H1 (cell line): Measurements from ENCODE around the gene AK5. TPM values are rescaled to one million over a fixed set of nuclear protein-coding genes. Genes with fewer than 3 reads are reported as not detected.

Experiments used
- ASH2L ChIP-seq: fragments of 200-600, 300-600 bp; sonication (generic); IDR thresholded peaks from one replicate; pipeline ENCODE4 v1.7.1; 2017; ENCODE audit warnings: low read length
- CBX5 ChIP-seq: fragments of 300-800, 300-1000 bp; sonication (generic); IDR thresholded peaks from 2 replicates; pipeline ENCODE4 v1.7.1; 2016; ENCODE audit warnings: antibody characterized with exemption, low read length, low read depth
- CHD2 ChIP-seq: IDR thresholded peaks from 2 replicates; pipeline ENCODE4 v1.6.1; 2012; ENCODE audit warnings: low read length, improper control_type of control experiment
- CHD7 ChIP-seq: fragments of 300-600 bp; sonication (generic); IDR thresholded peaks from 2 replicates; pipeline ENCODE4 v1.7.1; 2012; ENCODE audit warnings: low read length, moderate library complexity, mild to moderate bottlenecking, inconsistent platforms; ENCODE audit not compliant: insufficient replicate concordance
- CREB1 ChIP-seq: IDR thresholded peaks from 2 replicates; pipeline ENCODE4 v1.6.1; 2012; ENCODE audit warnings: inconsistent platforms
- POLR2AphosphoS5 ChIP-seq: IDR thresholded peaks from 2 replicates; pipeline ENCODE4 v1.6.1; 2011; ENCODE audit warnings: low read depth, low read length
- RAD21 ChIP-seq, 2 experiments: IDR thresholded peaks in 1 of 2; conservative IDR thresholded peaks in 1 of 2; 2 replicates each; pipeline ENCODE4 v1.6.1; 2011; ENCODE audit warnings: low read depth in 2 of 2, low read length in 2 of 2, improper control_type of control experiment in 1 of 2, inconsistent platforms in 1 of 2, mild to moderate bottlenecking in 1 of 2, moderate library complexity in 1 of 2
- RXRA ChIP-seq: IDR thresholded peaks from 2 replicates; pipeline ENCODE4 v1.6.1; 2011; ENCODE audit warnings: low read depth, mild to moderate bottlenecking, low read length, moderate library complexity; ENCODE audit not compliant: insufficient read depth
- SUZ12 ChIP-seq: fragments of 200-600 bp; sonication (generic); IDR thresholded peaks from 2 replicates; pipeline ENCODE4 v1.6.1; 2012; ENCODE audit warnings: mild to moderate bottlenecking, inconsistent platforms, low read length, moderate library complexity, mixed read lengths
- TCF12 ChIP-seq: IDR thresholded peaks from 2 replicates; pipeline ENCODE4 v1.6.1; 2011; ENCODE audit warnings: low read depth, mild to moderate bottlenecking, low read length
- YY1 ChIP-seq: IDR thresholded peaks from 2 replicates; pipeline ENCODE4 v1.6.1; 2011; ENCODE audit warnings: low read depth, mild to moderate bottlenecking, low read length
- polyA plus RNA-seq, 7 experiments: library from polyadenylated mRNA; depleted of rRNA in 3 of 7; stranded (reverse) in 5 of 7; unstranded in 2 of 7; fragments of >200 nt in 5 of 7; fragments of 200-250 nt in 2 of 7; gene quantifications; 1 replicate in 5 of 7; 2 replicates in 1 of 7; 4 replicates in 1 of 7; pipeline versions ENCODE4 v1.2.1 to v1.2.3, GENCODE V29; 2011 to 2013; ENCODE audit warnings: missing spikeins in 2 of 7, mixed read lengths in 2 of 7
- total RNA-seq: library from RNA; stranded (reverse); fragmentation: NEBNext Ultra II Directional; extraction: Animal tissue kit (Norgen Biotek cat#: 25700); gene quantifications from 2 replicates; pipeline ENCODE4 v1.2.1, GENCODE V29; 2021

AK5 gene
- total and polyA plus RNA-seq, 2 of the 8 experiments (the other 6 are each of a cell fraction or from before 2014, with no cell fraction given): 2.0 to 7.1 TPM

DNA sequence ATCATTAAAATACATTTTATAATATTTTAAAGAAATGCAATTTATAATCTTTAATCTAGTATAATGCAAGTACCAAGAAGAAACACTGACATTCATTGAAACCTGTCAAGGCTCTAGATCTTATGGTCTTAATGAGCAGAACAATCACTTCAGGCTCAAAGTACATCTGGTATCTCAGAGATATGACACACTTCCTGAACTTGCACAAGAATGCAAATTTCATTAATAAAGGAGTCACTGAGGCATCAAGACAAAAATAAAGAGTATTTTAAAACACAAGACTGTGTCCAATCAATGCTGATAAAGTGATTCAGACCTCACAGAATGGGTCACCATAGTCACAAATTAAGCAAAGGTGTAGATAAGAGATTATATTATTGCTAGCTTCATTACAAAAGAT, 178.1 kb downstream of the AK5 start (continued):
- TF ChIP-seq CHD7 (no peak), SUZ12 (no peak), ASH2L (no peak), RAD21 (IDR thresholded peaks at IDR 0.05 in 1 of 2, conservative IDR thresholded peaks at IDR 0.05 in 1 of 2; ENCODE audit: low read depth in 2 of 2, low read length in 2 of 2) (no peak), TCF12 (no peak), RXRA (no peak), YY1 (no peak), CREB1 (no peak), POLR2AphosphoS5 (no peak), CBX5 (no peak), CHD2 (no peak)
